OCI-M1 (cell line): ENCODE results near the gene SLC9A6.
"Not testable (repeated sequence)": the region's sequence is repeated elsewhere in the genome, so short reads cannot be mapped to it uniquely, and the experiment has no call there.

Experiments used
- DNase-seq: peaks from one replicate; lab custom pipeline; 2025; lab: John Stamatoyannopoulos, UW

The SLC9A6 gene

GRCh38 chrX:136029766-136030165 lies 44.5 kb downstream of the SLC9A6 start:
- DNase-seq = no peak

DNA sequence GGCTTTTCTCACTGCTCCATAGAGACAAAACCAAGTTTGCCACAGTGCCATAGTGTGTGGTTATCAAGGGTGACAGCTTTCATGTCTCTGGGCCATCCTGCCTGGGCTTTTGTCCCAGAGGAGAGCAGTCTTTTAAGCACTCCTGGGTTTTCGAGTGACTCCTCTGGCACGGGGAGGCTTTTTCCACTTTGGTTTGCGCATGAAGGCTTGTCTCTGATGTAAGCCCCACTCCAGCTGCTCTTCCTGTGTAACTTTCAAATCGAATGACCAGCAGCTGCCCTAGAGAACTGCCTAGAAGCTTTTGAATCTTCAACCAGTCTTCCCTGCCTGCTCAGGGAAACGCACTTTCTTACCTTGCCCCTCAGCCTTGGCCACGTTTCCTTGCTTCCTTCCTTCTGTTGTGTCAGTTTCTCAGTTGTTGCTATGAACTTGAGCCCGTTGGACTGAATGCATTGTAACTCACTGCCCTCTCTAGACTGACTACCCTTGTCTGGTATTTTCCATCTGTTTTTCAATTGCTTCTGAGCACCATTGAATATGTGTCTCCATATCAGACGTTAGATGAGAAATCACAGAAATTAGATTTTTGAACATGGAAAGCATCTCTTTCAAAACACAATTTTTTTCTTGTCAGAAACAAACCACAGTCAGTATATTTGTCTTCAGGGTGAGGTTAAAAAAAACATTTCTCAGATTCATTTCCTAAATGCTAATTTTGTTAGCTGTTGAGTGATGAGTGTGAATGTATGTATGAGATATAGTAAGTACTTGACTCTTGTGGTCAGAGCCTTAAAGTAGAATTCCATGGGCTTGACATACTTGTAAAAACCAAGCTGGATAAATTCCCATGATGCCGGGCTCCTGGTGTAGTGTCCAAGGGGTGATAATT lies 45.3 kb downstream of the SLC9A6 start:
- DNase-seq = no peak

DNA sequence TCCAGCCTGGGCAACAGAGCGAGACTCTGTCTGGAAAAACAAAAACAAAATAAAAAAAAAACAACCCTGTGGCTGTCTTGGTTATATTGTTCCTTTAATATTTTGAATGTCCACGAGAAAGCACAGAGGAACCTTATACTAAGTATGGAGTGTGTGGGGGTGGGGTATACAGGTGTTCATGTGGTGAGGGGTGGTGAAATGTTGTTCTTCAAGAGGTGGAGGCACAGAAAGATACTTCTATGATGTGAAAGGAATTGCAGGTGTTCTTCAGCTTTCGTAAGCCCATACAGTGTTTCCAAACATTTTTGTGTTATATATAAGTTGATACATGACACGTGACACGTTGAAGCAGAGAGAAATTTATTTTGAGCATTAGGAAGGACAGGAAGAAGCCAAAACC lies 46.4 kb downstream of the SLC9A6 start:
- no peak for DNase-seq

DNA sequence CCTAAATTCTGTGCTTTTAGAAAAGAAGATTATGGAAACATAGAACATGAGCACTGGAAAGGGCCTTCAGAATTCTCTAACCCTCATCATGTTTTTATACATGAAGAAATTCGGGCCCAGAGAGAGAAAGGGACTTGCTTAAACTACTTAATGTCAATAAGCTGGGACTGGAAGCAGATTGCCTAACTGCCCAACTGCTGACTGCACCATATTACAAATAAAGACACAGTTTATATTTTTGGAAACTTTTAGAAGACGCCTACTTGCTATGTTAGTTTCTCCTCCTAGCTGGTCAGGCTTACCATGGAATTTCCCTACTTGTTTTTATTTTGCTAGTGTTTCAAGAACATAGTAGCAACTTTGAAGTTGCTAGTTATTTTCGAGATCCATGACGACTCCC lies 47.1 kb downstream of the SLC9A6 start:
- no peak for DNase-seq

DNA sequence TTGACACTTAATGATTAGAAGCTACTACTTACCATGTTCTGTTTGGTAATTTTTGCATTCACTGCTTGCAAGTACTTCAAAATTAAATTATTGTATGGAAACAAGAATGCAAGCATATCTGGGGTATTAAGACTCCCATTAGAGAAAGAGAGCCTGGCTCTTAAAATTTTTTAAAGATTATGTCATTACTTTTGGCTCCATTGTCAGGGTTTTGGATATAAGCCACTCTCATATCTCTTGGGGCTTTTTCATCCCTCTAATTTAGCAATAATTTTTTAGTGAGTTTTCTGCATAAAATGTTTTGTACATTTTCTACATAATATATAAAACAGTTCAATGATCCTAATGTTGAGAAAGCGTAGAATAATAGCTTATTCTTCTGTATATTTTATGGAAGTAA lies 49.4 kb downstream of the SLC9A6 start:
- DNase-seq = no peak

GRCh38 chrX:136035663-136036062 lies 50.4 kb downstream of the SLC9A6 start:
- no peak for DNase-seq

DNA sequence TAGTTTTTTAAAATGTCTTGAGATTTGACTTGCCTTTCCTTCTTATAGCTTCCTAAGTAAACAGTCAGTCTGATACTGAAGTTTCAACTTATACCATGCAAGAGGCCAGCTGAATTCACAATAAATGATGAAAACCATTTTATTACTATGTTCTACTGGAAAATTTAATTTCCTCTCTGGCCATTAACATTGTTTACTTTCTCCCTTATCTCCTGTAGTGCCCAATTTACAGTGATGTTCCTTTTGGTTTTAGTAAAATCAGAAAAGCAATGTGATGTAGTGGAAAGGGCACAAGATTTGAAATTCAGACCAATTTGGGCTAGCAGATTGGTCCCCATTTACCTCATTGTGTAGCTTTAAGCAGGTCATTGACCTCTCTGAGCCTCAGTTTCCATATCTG lies 54.2 kb downstream of the SLC9A6 start:
- DNase-seq = no peak

GRCh38 chrX:136039968-136040367 lies 54.7 kb downstream of the SLC9A6 start:
- no peak for DNase-seq

GRCh38 chrX:136041254-136041812 lies 56.1 kb downstream of the SLC9A6 start:
- no peak for DNase-seq

- no peak for DNase-seq
Measured at GRCh38 chrX:136045008-136045407, 59.8 kb downstream of the SLC9A6 start.

GRCh38 chrX:136046295-136047015 lies 61.2 kb downstream of the SLC9A6 start:
- DNase-seq = no peak

GRCh38 chrX:136047016-136047642 lies 61.9 kb downstream of the SLC9A6 start:
- no peak for DNase-seq

DNA sequence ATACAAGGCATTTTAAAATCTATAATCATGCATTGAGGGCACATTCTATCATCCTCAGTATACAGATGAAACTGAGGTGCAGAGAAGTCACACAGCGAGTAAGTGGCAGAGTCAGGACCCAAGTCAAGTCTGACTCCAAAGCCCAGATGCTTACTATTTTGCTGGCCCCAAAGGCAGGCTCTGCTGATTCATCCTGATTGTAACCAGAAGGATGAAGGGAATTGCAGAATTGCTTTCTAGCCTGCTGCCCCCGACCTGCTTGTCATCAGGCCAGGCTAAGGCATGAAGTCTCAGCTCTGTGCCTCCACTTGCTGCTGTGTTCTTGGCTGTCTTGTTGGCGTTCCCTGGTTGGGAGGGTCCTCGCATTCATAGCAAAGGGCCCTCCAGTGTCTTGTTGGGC lies 62.7 kb downstream of the SLC9A6 start:
- no peak for DNase-seq

DNA sequence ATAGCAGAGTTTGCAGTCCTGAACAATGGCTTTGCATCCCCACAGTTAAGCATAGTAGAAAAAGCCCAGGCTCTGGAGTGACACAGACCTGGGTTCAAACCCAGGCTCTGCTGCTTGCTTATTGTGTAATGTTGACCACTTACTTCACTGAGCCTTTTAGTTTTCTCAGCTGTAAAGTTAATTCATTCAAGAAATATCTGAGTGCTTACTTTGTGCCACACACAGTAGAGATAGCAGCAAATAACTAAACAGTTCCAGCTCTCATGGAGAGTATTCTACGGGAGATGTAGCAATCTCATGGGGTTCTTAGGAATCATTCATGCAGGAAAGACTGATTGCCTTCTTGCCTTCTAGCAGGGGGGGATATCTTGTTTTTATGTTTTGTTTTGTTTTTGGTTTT lies 63.2 kb downstream of the SLC9A6 start:
- DNase-seq = no peak

- DNase-seq = no peak
Measured at GRCh38 chrX:136049608-136050007, 64.4 kb downstream of the SLC9A6 start.

- not testable (repeated sequence) for DNase-seq
Measured at GRCh38 chrX:136050875-136051274, 65.6 kb downstream of the SLC9A6 start.

DNA sequence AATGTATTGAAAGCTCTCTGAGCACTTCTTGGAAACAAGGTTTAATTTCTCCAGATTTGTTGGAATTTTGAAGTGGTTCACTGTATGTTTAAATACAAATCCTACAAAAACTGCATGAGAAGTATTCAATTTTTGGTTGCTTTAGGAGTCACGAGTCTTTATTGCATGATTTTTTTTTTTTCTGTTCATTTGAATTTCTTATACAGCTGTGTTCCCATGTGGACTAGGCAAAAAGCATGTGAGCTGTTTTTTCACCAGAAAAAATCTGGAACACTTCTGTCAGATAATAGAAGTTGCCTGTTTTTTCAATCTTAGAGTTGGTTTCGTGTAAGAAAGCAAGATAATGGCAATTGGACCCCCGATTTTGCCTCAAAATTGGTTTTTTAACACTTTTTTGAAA lies 66.4 kb downstream of the SLC9A6 start:
- DNase-seq = no peak

DNA sequence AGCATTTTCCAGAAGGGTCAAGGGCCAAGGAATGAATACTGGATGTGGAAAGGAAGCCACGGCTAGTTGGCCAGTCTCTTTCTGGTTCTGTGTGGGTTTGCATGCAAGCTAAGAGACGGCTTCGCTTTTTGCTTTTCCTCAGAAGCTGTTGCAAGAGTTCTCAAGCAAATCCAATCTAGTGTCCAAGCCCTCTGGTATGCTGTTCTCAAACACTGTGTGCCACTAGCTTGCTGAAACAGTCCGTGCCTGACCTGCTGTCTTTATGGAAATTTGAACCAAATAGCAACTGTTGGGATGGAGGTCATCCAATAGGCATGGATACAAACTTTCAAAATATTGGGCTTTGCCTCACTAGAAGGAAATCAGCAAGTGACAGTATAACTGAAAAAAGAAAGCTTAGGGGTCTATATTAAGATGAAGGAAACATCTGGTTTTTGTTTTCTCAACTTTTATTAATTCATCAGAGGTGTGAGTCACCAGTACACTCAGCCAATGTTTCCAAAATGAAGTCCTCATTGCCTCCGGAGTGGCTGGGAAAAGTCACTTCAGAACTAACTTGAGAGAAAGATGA lies 70.5 kb downstream of the SLC9A6 start:
- no peak for DNase-seq

GRCh38 chrX:136057567-136057966 lies 72.3 kb downstream of the SLC9A6 start:
- DNase-seq = no peak

DNA sequence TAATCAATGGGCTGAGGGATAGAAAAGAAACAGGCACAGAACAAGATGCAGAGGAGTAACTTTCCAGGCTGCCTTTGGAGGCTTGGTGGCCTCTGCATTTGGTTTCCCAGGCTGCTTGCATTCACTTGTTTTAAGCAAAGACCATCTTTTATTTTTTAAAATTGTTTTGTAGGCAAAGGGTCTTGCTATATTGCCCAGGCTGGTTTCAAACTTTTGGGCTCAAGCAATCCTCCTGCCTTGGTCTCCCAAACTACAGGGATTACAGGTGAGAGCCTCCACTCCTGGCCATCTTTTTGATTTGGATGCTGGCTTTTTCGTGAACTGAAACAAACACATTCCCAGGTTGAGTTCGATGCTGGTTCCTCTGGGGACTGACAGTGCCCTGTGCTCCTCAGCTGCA lies 74.1 kb downstream of the SLC9A6 start:
- DNase-seq = no peak

DNA sequence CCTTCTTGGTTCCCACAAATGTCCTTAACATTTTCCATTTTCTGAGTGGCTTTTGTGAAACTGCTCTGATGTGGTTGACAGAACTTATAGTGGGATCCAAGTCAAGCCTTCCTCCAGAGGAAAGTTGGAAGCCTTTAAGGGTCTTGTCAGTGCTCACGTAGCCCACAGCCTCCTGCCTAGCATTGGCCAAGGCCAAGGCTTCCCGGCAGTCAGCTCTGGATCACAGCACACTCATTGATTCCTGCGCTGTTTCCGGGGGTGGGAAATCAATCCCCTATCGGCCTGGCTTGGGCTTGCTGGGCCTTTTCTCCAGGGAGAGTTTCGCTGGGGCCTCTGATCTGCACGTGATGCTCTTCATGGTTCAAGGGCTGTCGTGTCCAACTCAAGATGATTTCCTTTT lies 76.1 kb downstream of the SLC9A6 start:
- DNase-seq = no peak

- DNase-seq = no peak
Measured at GRCh38 chrX:136061696-136062095, 76.5 kb downstream of the SLC9A6 start.
